IMR-90 (cell line): ENCODE data around the gene KCMF1. TPM values are rescaled to one million over a fixed set of nuclear protein-coding genes. Genes with fewer than 3 reads are reported as not detected.

Experiments
- ATAC-seq: fragments of 200-7000 bp; cut with Tn5 transposase; 2 replicates; pipeline ENCODE4 v1.9.1; 2020; ENCODE audit warnings: low read depth, mild to moderate bottlenecking, moderate library complexity
- BruUV-seq: library from RNA; stranded (reverse); fragments of 400-500 nt; replicated peaks from 2 replicates; lab custom pipeline; 2021; lab: Mats Ljungman, UMichigan
- CTCF ChIA-PET: fragments of 300-600 bp; formaldehyde crosslinking; extraction: SDS; loops from one replicate; lab custom pipeline; 2021; ENCODE audit warnings: antibody characterized with exemption; lab: Yijun Ruan, JAX
- POLR2A ChIA-PET: fragments of 300-600 bp; sonication (Branson Sonifier 250); formaldehyde crosslinking; loops from one replicate; lab custom pipeline; 2022; ENCODE audit warnings: antibody characterized with exemption; ENCODE audit not compliant: unreplicated experiment; lab: Charles Lee
- DNase-seq: peaks from one replicate; pipeline ENCODE4 v3.0.0; 2013
- H2AFZ ChIP-seq: replicated peaks from 2 replicates; pipeline ENCODE3; 2013; ENCODE audit warnings: low read length, mild to moderate bottlenecking; ENCODE audit not compliant: poor library complexity
- H2AK5ac ChIP-seq: 2 replicates; pipeline ENCODE4 v1.6.1; 2013; ENCODE audit warnings: low read depth, low read length, inconsistent platforms
- H2AK9ac ChIP-seq: replicated peaks from 2 replicates; pipeline ENCODE3; 2013; ENCODE audit warnings: mild to moderate bottlenecking, low read depth, low read length, moderate library complexity; ENCODE audit not compliant: poor library complexity
- H2BK120ac ChIP-seq: 2 replicates; pipeline ENCODE4 v1.6.1; 2013; ENCODE audit warnings: low read depth, low read length, inconsistent platforms
- H2BK15ac ChIP-seq: 3 replicates; pipeline ENCODE4 v1.6.1; 2013; ENCODE audit warnings: low read depth, low read length, inconsistent platforms
- H2BK20ac ChIP-seq: 2 replicates; pipeline ENCODE4 v1.6.1; 2013; ENCODE audit warnings: low read depth, mild to moderate bottlenecking, inconsistent platforms, low read length, moderate library complexity
- H2BK5ac ChIP-seq: 2 replicates; pipeline ENCODE4 v1.6.1; 2013; ENCODE audit warnings: mild to moderate bottlenecking, low read depth, low read length, inconsistent platforms; ENCODE audit not compliant: poor library complexity, severe bottlenecking
- H3K14ac ChIP-seq: replicated peaks from 2 replicates; pipeline ENCODE4 v1.6.1; 2013; ENCODE audit warnings: low read depth, low read length, inconsistent platforms
- H3K18ac ChIP-seq: 2 replicates; pipeline ENCODE4 v1.6.1; 2013; ENCODE audit warnings: low read depth, low read length, control low read depth
- H3K23ac ChIP-seq: 2 replicates; pipeline ENCODE4 v1.6.1; 2013; ENCODE audit warnings: low read depth, low read length, inconsistent platforms
- H3K27ac ChIP-seq: 2 replicates; pipeline ENCODE4 v1.5.1; 2013; ENCODE audit warnings: mild to moderate bottlenecking, control low read depth, low read length; ENCODE audit not compliant: insufficient read depth
- H3K27me3 ChIP-seq: 2 replicates; pipeline ENCODE4 v1.6.1; 2013; ENCODE audit warnings: low read length; ENCODE audit not compliant: control insufficient read depth, insufficient read depth
- H3K36me3 ChIP-seq: 2 replicates; pipeline ENCODE4 v1.6.1; 2013; ENCODE audit warnings: low read length, mixed read lengths; ENCODE audit not compliant: control insufficient read depth, insufficient read depth
- H3K4ac ChIP-seq: 2 replicates; pipeline ENCODE4 v1.6.1; 2013; ENCODE audit warnings: low read depth, low read length, inconsistent platforms
- H3K4me1 ChIP-seq: 2 replicates; pipeline ENCODE4 v1.6.1; 2013; ENCODE audit warnings: low read length, mixed read lengths; ENCODE audit not compliant: control insufficient read depth, insufficient read depth
- H3K4me2 ChIP-seq: 2 replicates; pipeline ENCODE4 v1.6.1; 2013; ENCODE audit warnings: low read depth, mild to moderate bottlenecking, control low read depth, low read length, moderate library complexity
- H3K4me3 ChIP-seq: 2 replicates; pipeline ENCODE4 v1.5.1; 2013; ENCODE audit warnings: low read depth, mild to moderate bottlenecking, control low read depth, low read length, moderate library complexity; ENCODE audit not compliant: insufficient read depth
- H3K56ac ChIP-seq: 2 replicates; pipeline ENCODE4 v1.6.1; 2013; ENCODE audit warnings: low read length, inconsistent platforms; ENCODE audit not compliant: insufficient read depth; ENCODE audit errors: extremely low read depth
- H3K79me1 ChIP-seq, 2 experiments: 2 replicates each; pipeline ENCODE4 v1.6.1; 2013; ENCODE audit warnings: low read length in 2 of 2, inconsistent platforms in 1 of 2, low read depth in 1 of 2
- H3K9ac ChIP-seq: 2 replicates; pipeline ENCODE4 v1.6.1; 2013; ENCODE audit warnings: low read depth, low read length, control low read depth
- H3K9me1 ChIP-seq: 2 replicates; pipeline ENCODE4 v1.6.1; 2013; ENCODE audit warnings: low read length, inconsistent platforms; ENCODE audit not compliant: insufficient read depth
- H3K9me3 ChIP-seq: 2 replicates; pipeline ENCODE4 v1.6.1; 2013; ENCODE audit warnings: low read length; ENCODE audit not compliant: control insufficient read depth, insufficient read depth
- H4K20me1 ChIP-seq: 2 replicates; pipeline ENCODE4 v1.6.1; 2013; ENCODE audit warnings: low read length, inconsistent platforms; ENCODE audit not compliant: insufficient read depth
- H4K5ac ChIP-seq: 2 replicates; pipeline ENCODE4 v1.6.1; 2013; ENCODE audit warnings: mild to moderate bottlenecking, low read depth, low read length, control low read depth
- H4K8ac ChIP-seq, 2 experiments: 2 replicates each; pipeline ENCODE4 v1.6.1; 2013; ENCODE audit warnings: low read depth in 2 of 2, low read length in 2 of 2, control low read depth in 1 of 2, inconsistent platforms in 1 of 2
- H4K91ac ChIP-seq: 2 replicates; pipeline ENCODE4 v1.6.1; 2013; ENCODE audit warnings: low read depth, low read length, inconsistent platforms; ENCODE audit not compliant: insufficient read depth
- BHLHE40 ChIP-seq: fragments of 150-350 bp; IDR thresholded peaks from 2 replicates; pipeline ENCODE4 v1.6.1; 2016; ENCODE audit warnings: mild to moderate bottlenecking, low read depth, low read length
- CEBPB ChIP-seq: IDR thresholded peaks from 2 replicates; pipeline ENCODE4 v1.6.1; 2012; ENCODE audit warnings: low read depth, low read length, improper control_type of control experiment
- CHD1 ChIP-seq: IDR thresholded peaks from 2 replicates; pipeline ENCODE4 v1.6.1; 2012; ENCODE audit warnings: low read depth, low read length, improper control_type of control experiment
- CTCF ChIP-seq: conservative IDR thresholded peaks from 2 replicates; pipeline ENCODE4 v1.5.1; 2012; ENCODE audit warnings: mild to moderate bottlenecking, low read depth, low read length, improper control_type of control experiment
- ELK1 ChIP-seq: fragments of 150-350 bp; IDR thresholded peaks from 2 replicates; pipeline ENCODE4 v1.6.1; 2016; ENCODE audit warnings: low read depth, mild to moderate bottlenecking, low read length, moderate library complexity, borderline replicate concordance
- FOS ChIP-seq: fragments of 150-350 bp; IDR thresholded peaks from 2 replicates; pipeline ENCODE4 v1.6.1; 2016; ENCODE audit warnings: low read depth, low read length
- MAFK ChIP-seq: IDR thresholded peaks from 2 replicates; pipeline ENCODE4 v1.6.1; 2012; ENCODE audit warnings: low read depth, low read length, improper control_type of control experiment
- MAZ ChIP-seq: IDR thresholded peaks from 2 replicates; pipeline ENCODE4 v1.6.1; 2012; ENCODE audit warnings: low read depth, mild to moderate bottlenecking, low read length, improper control_type of control experiment, moderate library complexity, borderline replicate concordance
- MXI1 ChIP-seq: IDR thresholded peaks from 2 replicates; pipeline ENCODE4 v1.6.1; 2012; ENCODE audit warnings: low read depth, mild to moderate bottlenecking, low read length, moderate library complexity, borderline replicate concordance
- NFE2L2 ChIP-seq: fragments of 150-350 bp; IDR thresholded peaks from 2 replicates; pipeline ENCODE4 v1.6.1; 2016; ENCODE audit warnings: low read depth, mild to moderate bottlenecking, low read length
- POLR2A ChIP-seq: IDR thresholded peaks from 2 replicates; pipeline ENCODE4 v1.6.1; 2012; ENCODE audit warnings: mild to moderate bottlenecking, low read depth, low read length
- RAD21 ChIP-seq: IDR thresholded peaks from 2 replicates; pipeline ENCODE4 v1.6.1; 2012; ENCODE audit warnings: low read length, improper control_type of control experiment
- RCOR1 ChIP-seq: IDR thresholded peaks from 2 replicates; pipeline ENCODE4 v1.6.1; 2012; ENCODE audit warnings: mild to moderate bottlenecking, low read length, improper control_type of control experiment; ENCODE audit not compliant: insufficient replicate concordance
- RFX5 ChIP-seq: IDR thresholded peaks from 2 replicates; pipeline ENCODE4 v1.8.0; 2012; ENCODE audit warnings: low read depth, mild to moderate bottlenecking, low read length, moderate library complexity
- SMC3 ChIP-seq: fragments of 150-350 bp; IDR thresholded peaks from 2 replicates; pipeline ENCODE4 v1.6.1; 2016; ENCODE audit warnings: low read depth, mild to moderate bottlenecking, antibody characterized with exemption, low read length, moderate library complexity
- USF2 ChIP-seq: fragments of 150-350 bp; IDR thresholded peaks from 2 replicates; pipeline ENCODE4 v1.6.1; 2017; ENCODE audit warnings: mild to moderate bottlenecking, antibody characterized with exemption, low read length, low read depth
- WGBS, 2 experiments: methylation state at CpG; one replicate each; pipeline versions ENCODE4 v1.1.5 to v1.1.7; 2013; ENCODE audit warnings: missing lambda C conversion rate in 2 of 2; ENCODE audit not compliant: insufficient read length in 1 of 2; ENCODE audit errors: extremely low coverage in 2 of 2; 5-methylcytosine and 5-hydroxymethylcytosine counted together
- dilution Hi-C: fragments of 300-500 bp; cut with HindIII; formaldehyde crosslinking; loops from one replicate; pipeline ENCODE4 v1.14.3; 2018; ENCODE audit warnings: low sequenced_read_pairs; ENCODE audit not compliant: unreplicated experiment
- in situ Hi-C: fragments of 300-500 bp; cut with MboI; formaldehyde crosslinking; loops from 3 replicates; pipeline ENCODE4 v1.14.3; 2019; ENCODE audit warnings: low sequenced_read_pairs, inconsistent platforms, mixed read lengths
- intact Hi-C: fragments of 100-400 bp; cut with micrococcal nuclease; formaldehyde crosslinking; loops from 2 replicates; pipeline ENCODE4 v1.10.0; 2022
- polyA plus RNA-seq, 3 experiments: library from polyadenylated mRNA; depleted of rRNA; stranded (reverse); fragments of >200 nt; gene quantifications; 2 replicates each; pipeline ENCODE4 v1.2.3, GENCODE V29; 2012; ENCODE audit warnings: low replicate concordance in 1 of 3
- total RNA-seq: library from RNA; depleted of rRNA; stranded (reverse); fragments of >200 nt; gene quantifications from 2 replicates; pipeline ENCODE4 v1.2.3, GENCODE V29; 2012

KCMF1 gene
- total and polyA plus RNA-seq, 2 of the 4 experiments (the other 2 are of a cell fraction): 49.9 to 108 TPM

- Histone ChIP-seq H3K9ac (no peak overlapping the region), H4K8ac (no peak overlapping the region), H3K79me1 (no peaks in the 10 kb centered on the region), H3K36me3 (no peaks in the 10 kb centered on the region), H3K4me2 (no peak overlapping the region), H3K23ac (no peak overlapping the region), H2AK5ac (no peak overlapping the region), H2BK5ac (no peak overlapping the region), H3K27ac (no peak overlapping the region), H3K18ac (no peak overlapping the region), H3K9me1 (no peaks in the 10 kb centered on the region), H3K56ac (no peak overlapping the region), H3K4ac (no peak overlapping the region), H2BK15ac (no peak overlapping the region), H2AFZ (no peak overlapping the region), H3K4me1 (no peaks in the 10 kb centered on the region), H4K5ac (no peak overlapping the region), H2BK20ac (no peak overlapping the region), H2BK120ac (no peak overlapping the region), H4K20me1 (no peaks in the 10 kb centered on the region), H3K14ac (no peak overlapping the region), H3K9me3 (no peaks in the 10 kb centered on the region), H2AK9ac (no peak overlapping the region), H4K91ac (no peak overlapping the region), H3K27me3 (peaks cover 6% of the 10 kb centered on the region; the same call in 1 of the 2 replicates), H3K4me3 (no peak overlapping the region)
- no peak for ATAC-seq
- no peak for TF ChIP-seq NFE2L2
- no peak for TF ChIP-seq SMC3
- TF ChIP-seq FOS: no peak
- no peak for TF ChIP-seq ELK1
- no peak for TF ChIP-seq BHLHE40
- no peak for TF ChIP-seq RCOR1
- TF ChIP-seq POLR2A: no peak
- TF ChIP-seq RAD21: no peak
- TF ChIP-seq RFX5: no peak
- TF ChIP-seq MAFK: no peak
- TF ChIP-seq MXI1: no peak
- no peak for TF ChIP-seq USF2
- TF ChIP-seq CHD1: no peak
- no peak for TF ChIP-seq CTCF
- TF ChIP-seq MAZ: no peak
- no peak for TF ChIP-seq CEBPB
- intact Hi-C loops: loop anchor here (10.0 kb wide), 1 partner anchor 472 kb away; the partner anchor contains the start of gene MAT2A
- dilution Hi-C loops: no loop called here
- POLR2A ChIA-PET: no interaction called here
- in situ Hi-C loops: loop anchor here (10.0 kb wide), 1 partner anchor 492 kb away; no protein-coding TSS in a partner anchor
- WGBS, 2 experiments: no CpG with 5 or more reads among the region's 6 CpGs
- BruUV-seq: no TSS peak
- DNase-seq: no peak
- CTCF ChIA-PET: interaction anchor here (0.6 to 1.8 kb wide), 2 partner anchors 224 to 236 kb away, joined by 4 to 7 read pairs; no protein-coding TSS in a partner anchor
Observed at GRCh38 chr2:85062565-85062964, 91.6 kb downstream of the KCMF1 start.
